ENCODE results near the gene SGIP1. TPM values are rescaled to one million over a fixed set of nuclear protein-coding genes. Genes with fewer than 3 reads are reported as not detected.

SGIP1 gene
- total RNA-seq, 3 donors from 2014 or later = 0.65 to 7.3 (median 0.93) TPM

GRCh38 chr1:66695116-66695515, 161.2 kb downstream of the SGIP1 start:
- TF ChIP-seq, protein P1, sequence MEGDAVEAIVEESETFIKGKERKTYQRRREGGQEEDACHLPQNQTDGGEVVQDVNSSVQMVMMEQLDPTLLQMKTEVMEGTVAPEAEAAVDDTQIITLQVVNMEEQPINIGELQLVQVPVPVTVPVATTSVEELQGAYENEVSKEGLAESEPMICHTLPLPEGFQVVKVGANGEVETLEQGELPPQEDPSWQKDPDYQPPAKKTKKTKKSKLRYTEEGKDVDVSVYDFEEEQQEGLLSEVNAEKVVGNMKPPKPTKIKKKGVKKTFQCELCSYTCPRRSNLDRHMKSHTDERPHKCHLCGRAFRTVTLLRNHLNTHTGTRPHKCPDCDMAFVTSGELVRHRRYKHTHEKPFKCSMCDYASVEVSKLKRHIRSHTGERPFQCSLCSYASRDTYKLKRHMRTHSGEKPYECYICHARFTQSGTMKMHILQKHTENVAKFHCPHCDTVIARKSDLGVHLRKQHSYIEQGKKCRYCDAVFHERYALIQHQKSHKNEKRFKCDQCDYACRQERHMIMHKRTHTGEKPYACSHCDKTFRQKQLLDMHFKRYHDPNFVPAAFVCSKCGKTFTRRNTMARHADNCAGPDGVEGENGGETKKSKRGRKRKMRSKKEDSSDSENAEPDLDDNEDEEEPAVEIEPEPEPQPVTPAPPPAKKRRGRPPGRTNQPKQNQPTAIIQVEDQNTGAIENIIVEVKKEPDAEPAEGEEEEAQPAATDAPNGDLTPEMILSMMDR (IDR thresholded peaks at IDR 0.05) = no peak
- Histone ChIP-seq H3K36me3 (ENCODE audit: low read depth) (no peaks in the 10 kb centered on the region), H3K9me3 (no peaks in the 10 kb centered on the region), H3K4me3 (no peak overlapping the region), H3K4me1 (ENCODE audit: low read depth) (no peaks in the 10 kb centered on the region)
- intact Hi-C loops (cut with DNase I, micrococcal nuclease) = no loop called here
- no peak for ATAC-seq
- DNase-seq = no peak

- no peak for ATAC-seq
- H3K4me3 ChIP-seq = no peak overlapping the region
- intact Hi-C loops (cut with DNase I, micrococcal nuclease) = no loop called here
- TF ChIP-seq, protein P1 (IDR thresholded peaks at IDR 0.05) = no peak
- no peaks in the 10 kb centered on the region for H3K36me3 ChIP-seq (ENCODE audit: low read depth)
- no peaks in the 10 kb centered on the region for H3K9me3 ChIP-seq
- H3K4me1 ChIP-seq (ENCODE audit: low read depth) = no peaks in the 10 kb centered on the region
- DNase-seq = no peak
Measured at GRCh38 chr1:66696771-66697170, 162.8 kb downstream of the SGIP1 start.

- TF ChIP-seq, protein P1 (IDR thresholded peaks at IDR 0.05) = no peak
- intact Hi-C loops (cut with DNase I, micrococcal nuclease) = no loop called here
- no peaks in the 10 kb centered on the region for H3K9me3 ChIP-seq
- DNase-seq (no peak), ATAC-seq (no peak)
- H3K4me3 ChIP-seq = no peak overlapping the region
- no peaks in the 10 kb centered on the region for H3K36me3 ChIP-seq (ENCODE audit: low read depth)
- H3K4me1 ChIP-seq (ENCODE audit: low read depth) = no peaks in the 10 kb centered on the region
Measured at GRCh38 chr1:66699213-66699612, 165.3 kb downstream of the SGIP1 start.

GRCh38 chr1:66704177-66704875, 170.4 kb downstream of the SGIP1 start:
- ATAC-seq = no peak
- no peak for DNase-seq
- no peak overlapping the region for H3K4me3 ChIP-seq
- TF ChIP-seq, protein P1 (IDR thresholded peaks at IDR 0.05) = no peak
- intact Hi-C loops (cut with DNase I, micrococcal nuclease) = no loop called here
- no peaks in the 10 kb centered on the region for H3K4me1 ChIP-seq (ENCODE audit: low read depth)
- no peaks in the 10 kb centered on the region for H3K9me3 ChIP-seq
- no peaks in the 10 kb centered on the region for H3K36me3 ChIP-seq (ENCODE audit: low read depth)

DNA sequence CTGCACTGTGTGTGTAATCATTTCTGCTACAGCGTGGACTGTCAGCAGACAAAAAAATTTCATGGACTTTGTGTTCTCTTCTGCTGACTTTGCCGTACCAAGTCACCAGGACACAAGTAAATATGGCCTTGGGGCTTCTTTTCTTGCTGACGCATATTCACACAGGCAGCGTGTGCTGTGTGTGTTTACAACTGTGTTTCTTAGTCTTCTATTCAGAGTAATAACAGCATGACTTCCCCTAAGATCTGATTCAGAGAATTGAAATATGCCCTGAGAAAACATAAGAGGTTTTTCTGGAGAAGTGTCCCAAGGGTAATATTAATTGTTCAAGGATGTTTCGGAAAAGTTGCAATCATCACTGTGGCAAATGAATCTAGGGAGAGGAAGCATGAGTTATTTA, 171.2 kb downstream of the SGIP1 start:
- TF ChIP-seq, protein P1 (IDR thresholded peaks at IDR 0.05) = no peak
- no peak for ATAC-seq
- no peak overlapping the region for H3K4me3 ChIP-seq
- H3K4me1 ChIP-seq (ENCODE audit: low read depth) = no peaks in the 10 kb centered on the region
- DNase-seq = no peak
- H3K9me3 ChIP-seq = no peaks in the 10 kb centered on the region
- intact Hi-C loops (cut with DNase I, micrococcal nuclease) = no loop called here
- H3K36me3 ChIP-seq (ENCODE audit: low read depth) = no peaks in the 10 kb centered on the region

DNA sequence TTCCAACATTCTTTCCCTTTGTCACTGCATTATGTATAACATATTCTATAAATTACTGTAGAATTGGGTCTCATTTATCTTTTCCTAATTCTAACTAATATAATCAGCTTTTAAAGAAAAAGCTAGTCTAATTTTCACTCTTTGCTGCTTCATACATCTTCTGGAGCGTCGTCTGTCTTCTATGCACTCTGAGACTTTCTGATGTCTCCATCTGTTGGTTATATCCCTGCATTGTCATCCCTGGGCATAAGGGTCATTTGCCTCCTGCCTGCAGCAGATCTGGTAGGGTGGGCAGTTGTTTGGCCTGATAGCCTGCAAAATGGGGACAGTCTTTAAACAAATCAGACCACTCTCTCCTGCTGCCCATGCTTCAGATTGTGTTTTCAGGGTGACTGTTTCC, 177.5 kb downstream of the SGIP1 start:
- ATAC-seq = no peak
- Histone ChIP-seq H3K9me3 (no peaks in the 10 kb centered on the region), H3K4me1 (ENCODE audit: low read depth) (no peaks in the 10 kb centered on the region), H3K4me3 (no peak overlapping the region), H3K36me3 (ENCODE audit: low read depth) (no peaks in the 10 kb centered on the region)
- intact Hi-C loops (cut with DNase I, micrococcal nuclease) = no loop called here
- TF ChIP-seq, protein P1 (IDR thresholded peaks at IDR 0.05) = no peak
- no peak for DNase-seq

Measured in mucosa of descending colon (tissue), 3 donors.